8988T (cell line): ENCODE data around the gene TRAK1.

Experiments used
- DNase-seq: peaks from one replicate; pipeline ENCODE4 v3.0.0; 2011

Gene TRAK1

GRCh38 chr3:42214565-42215283 is 123.6 kb downstream of the TRAK1 start:
- DNase-seq: no peak

- DNase-seq: no peak
These were observed 125.1 kb downstream of the TRAK1 start for GRCh38 chr3:42216302-42216701.

GRCh38 chr3:42216931-42217333 is 125.8 kb downstream of the TRAK1 start:
- no peak for DNase-seq

- no peak for DNase-seq
These were observed 129.4 kb downstream of the TRAK1 start for GRCh38 chr3:42220436-42221121.

GRCh38 chr3:42222942-42223693 is 132.0 kb downstream of the TRAK1 start:
- no peak for DNase-seq

GRCh38 chr3:42224178-42224577 is 133.0 kb downstream of the TRAK1 start:
- DNase-seq: no peak

GRCh38 chr3:42224658-42225421 is 133.7 kb downstream of the TRAK1 start:
- no peak for DNase-seq

GRCh38 chr3:42225486-42226363 is 134.6 kb downstream of the TRAK1 start:
- DNase-seq: no peak

- DNase-seq: no peak
These were observed 135.6 kb downstream of the TRAK1 start for GRCh38 chr3:42226470-42227425.

- no peak for DNase-seq
These were observed 137.6 kb downstream of the TRAK1 start for GRCh38 chr3:42228796-42229195.

- no peak for DNase-seq
These were observed 138.2 kb downstream of the TRAK1 start for GRCh38 chr3:42229266-42229941.

GRCh38 chr3:42229942-42230688 is 139.0 kb downstream of the TRAK1 start:
- DNase-seq: peak; percentile 56

GRCh38 chr3:42230860-42231259 is 139.7 kb downstream of the TRAK1 start:
- no peak for DNase-seq

GRCh38 chr3:42235532-42235931 is 144.4 kb downstream of the TRAK1 start:
- no peak for DNase-seq

GRCh38 chr3:42236611-42237010 is 145.5 kb downstream of the TRAK1 start:
- no peak for DNase-seq

GRCh38 chr3:42246091-42246490 is 154.9 kb downstream of the TRAK1 start:
- DNase-seq: no peak

- no peak for DNase-seq
These were observed 156.4 kb downstream of the TRAK1 start for GRCh38 chr3:42247576-42248027.

GRCh38 chr3:42250761-42251160 is 159.6 kb downstream of the TRAK1 start:
- no peak for DNase-seq

GRCh38 chr3:42254566-42254965 is 163.4 kb downstream of the TRAK1 start:
- no peak for DNase-seq
